Caco-2 (cell line): ENCODE data around the gene DNAJB14. TPM values are rescaled to one million over a fixed set of nuclear protein-coding genes. Genes with fewer than 3 reads are reported as not detected.
"Not testable (repeated sequence)": the region's sequence is repeated elsewhere in the genome, so short reads cannot be mapped to it uniquely, and the experiment has no call there.

Source experiments
- BruUV-seq: library from RNA; stranded (reverse); fragments of 400-500 nt; replicated peaks from 2 replicates; lab custom pipeline; 2021; lab: Mats Ljungman, UMichigan
- CTCF ChIA-PET: fragments of 300-600 bp; sonication (Branson Sonifier 250); formaldehyde crosslinking; loops from one replicate; lab custom pipeline; 2022; ENCODE audit warnings: antibody characterized with exemption; lab: Charles Lee
- POLR2A ChIA-PET: fragments of 300-600 bp; sonication (Branson Sonifier 250); formaldehyde crosslinking; loops from one replicate; lab custom pipeline; 2022; ENCODE audit warnings: antibody characterized with exemption; lab: Charles Lee
- DNase-seq, 2 experiments: peaks; one replicate each; pipeline versions ENCODE4 v3.0.0 to v3.0.0-alpha.2; 2020 to 2022
- H3K27me3 ChIP-seq: replicated peaks from 2 replicates; pipeline ENCODE4 v1.6.0; 2011; ENCODE audit warnings: low read length; ENCODE audit not compliant: control insufficient read depth, insufficient read depth
- H3K36me3 ChIP-seq: 2 replicates; pipeline ENCODE4 v1.5.1; 2011; ENCODE audit warnings: low read length; ENCODE audit not compliant: control insufficient read depth, insufficient read depth
- H3K4me1 ChIP-seq: fragments of 250-450 bp; sonication (Bioruptor Pico); 2 replicates; pipeline ENCODE4 v1.5.1; 2020; ENCODE audit warnings: mild to moderate bottlenecking
- H3K4me3 ChIP-seq: 2 replicates; pipeline ENCODE4 v1.5.1; 2011; ENCODE audit warnings: low read depth, mild to moderate bottlenecking, control low read depth, low read length
- H3K9me3 ChIP-seq: fragments of 250-450 bp; sonication (Bioruptor Pico); 2 replicates; pipeline ENCODE4 v1.5.1; 2020; ENCODE audit warnings: mild to moderate bottlenecking, moderate library complexity
- H3K27ac Mint-ChIP-seq: one replicate; pipeline ENCODE4 v1.8.0; 2022; ENCODE audit warnings: mixed read lengths; ENCODE audit not compliant: unreplicated experiment
- H3K27me3 Mint-ChIP-seq: one replicate; pipeline ENCODE4 v1.8.0; 2022; ENCODE audit warnings: mixed read lengths; ENCODE audit not compliant: insufficient read depth, unreplicated experiment
- H3K36me3 Mint-ChIP-seq: one replicate; pipeline ENCODE4 v1.8.0; 2022; ENCODE audit warnings: mild to moderate bottlenecking, mixed read lengths; ENCODE audit not compliant: insufficient read depth, unreplicated experiment
- H3K4me1 Mint-ChIP-seq: one replicate; pipeline ENCODE4 v1.8.0; 2022; ENCODE audit warnings: low read depth, mixed read lengths; ENCODE audit not compliant: unreplicated experiment
- H3K4me3 Mint-ChIP-seq: one replicate; pipeline ENCODE4 v1.8.0; 2022; ENCODE audit warnings: mild to moderate bottlenecking, moderate library complexity, mixed read lengths; ENCODE audit not compliant: unreplicated experiment
- H3K9me3 Mint-ChIP-seq: one replicate; pipeline ENCODE4 v1.8.0; 2022; ENCODE audit warnings: mixed read lengths; ENCODE audit not compliant: unreplicated experiment
- intact Hi-C: fragments of 100-400 bp; cut with micrococcal nuclease; formaldehyde crosslinking; loops from one replicate; pipeline ENCODE4 v1.10.0; 2022; ENCODE audit not compliant: unreplicated experiment
- total RNA-seq: library from RNA; stranded (reverse); gene quantifications from 2 replicates; pipeline ENCODE4 v1.2.3, GENCODE V29; 2022
- TF ChIP-seq, protein P1 (sequence below), 2 experiments: fragments of 200-600 bp in 1 of 2; IDR thresholded peaks; 1 replicate in 1 of 2; 2 replicates in 1 of 2; pipeline versions ENCODE4 v1.5.1 to v1.8.0; 2011 to 2022; ENCODE audit warnings: antibody characterized with exemption in 1 of 2, control low read depth in 1 of 2, inconsistent platforms in 1 of 2, low read depth in 1 of 2, low read length in 1 of 2, mild to moderate bottlenecking in 1 of 2, moderate library complexity in 1 of 2; ENCODE audit not compliant: insufficient read depth in 1 of 2, severe bottlenecking in 1 of 2, unreplicated experiment in 1 of 2

DNAJB14 gene
- total RNA-seq, 1 experiment from 2014 or later, result 37.3 TPM

DNA sequence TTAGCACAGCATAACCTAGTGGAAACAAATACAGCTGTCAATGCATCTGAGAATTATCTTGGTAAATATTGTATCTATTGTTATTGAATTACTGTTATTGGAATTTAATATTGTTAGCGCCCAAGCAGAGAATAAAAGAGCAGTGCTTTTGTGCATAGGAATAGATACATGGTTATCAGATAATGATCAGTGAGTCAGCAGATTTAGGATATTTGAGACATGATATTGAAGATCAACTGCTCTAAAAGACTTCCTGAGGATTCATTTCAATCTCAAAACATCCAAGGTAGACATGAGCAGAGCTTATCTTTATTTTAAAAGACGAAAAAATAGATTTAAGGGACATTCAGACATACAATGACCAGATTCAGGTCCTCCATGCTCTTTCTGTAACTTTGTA is 14.2 kb upstream of the DNAJB14 start:
- no peaks in the 10 kb centered on the region for H3K4me1 ChIP-seq
- intact Hi-C loops, result no loop called here
- peaks cover 10% of the 10 kb centered on the region for H3K9me3 Mint-ChIP-seq
- H3K4me3 ChIP-seq, result no peak overlapping the region
- H3K36me3 Mint-ChIP-seq, result no peaks in the 10 kb centered on the region
- H3K9me3 ChIP-seq, result no peaks in the 10 kb centered on the region
- no TSS peak for BruUV-seq
- ChIA-PET CTCF (no interaction called here), POLR2A (no interaction called here)
- H3K4me3 Mint-ChIP-seq, result no peak overlapping the region
- no peak overlapping the region for H3K27ac Mint-ChIP-seq
- DNase-seq, result no peak
- H3K36me3 ChIP-seq, result no peaks in the 10 kb centered on the region
- no peaks in the 10 kb centered on the region for H3K4me1 Mint-ChIP-seq
- H3K27me3 Mint-ChIP-seq, result peaks cover 6% of the 10 kb centered on the region
- no peaks in the 10 kb centered on the region for H3K27me3 ChIP-seq
- TF ChIP-seq, protein P1, sequence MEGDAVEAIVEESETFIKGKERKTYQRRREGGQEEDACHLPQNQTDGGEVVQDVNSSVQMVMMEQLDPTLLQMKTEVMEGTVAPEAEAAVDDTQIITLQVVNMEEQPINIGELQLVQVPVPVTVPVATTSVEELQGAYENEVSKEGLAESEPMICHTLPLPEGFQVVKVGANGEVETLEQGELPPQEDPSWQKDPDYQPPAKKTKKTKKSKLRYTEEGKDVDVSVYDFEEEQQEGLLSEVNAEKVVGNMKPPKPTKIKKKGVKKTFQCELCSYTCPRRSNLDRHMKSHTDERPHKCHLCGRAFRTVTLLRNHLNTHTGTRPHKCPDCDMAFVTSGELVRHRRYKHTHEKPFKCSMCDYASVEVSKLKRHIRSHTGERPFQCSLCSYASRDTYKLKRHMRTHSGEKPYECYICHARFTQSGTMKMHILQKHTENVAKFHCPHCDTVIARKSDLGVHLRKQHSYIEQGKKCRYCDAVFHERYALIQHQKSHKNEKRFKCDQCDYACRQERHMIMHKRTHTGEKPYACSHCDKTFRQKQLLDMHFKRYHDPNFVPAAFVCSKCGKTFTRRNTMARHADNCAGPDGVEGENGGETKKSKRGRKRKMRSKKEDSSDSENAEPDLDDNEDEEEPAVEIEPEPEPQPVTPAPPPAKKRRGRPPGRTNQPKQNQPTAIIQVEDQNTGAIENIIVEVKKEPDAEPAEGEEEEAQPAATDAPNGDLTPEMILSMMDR (IDR thresholded peaks at IDR 0.05; ENCODE audit: insufficient read depth in 1 of 2, low read depth in 1 of 2, low read length in 1 of 2, severe bottlenecking in 1 of 2, unreplicated experiment in 1 of 2), result no peak

DNA sequence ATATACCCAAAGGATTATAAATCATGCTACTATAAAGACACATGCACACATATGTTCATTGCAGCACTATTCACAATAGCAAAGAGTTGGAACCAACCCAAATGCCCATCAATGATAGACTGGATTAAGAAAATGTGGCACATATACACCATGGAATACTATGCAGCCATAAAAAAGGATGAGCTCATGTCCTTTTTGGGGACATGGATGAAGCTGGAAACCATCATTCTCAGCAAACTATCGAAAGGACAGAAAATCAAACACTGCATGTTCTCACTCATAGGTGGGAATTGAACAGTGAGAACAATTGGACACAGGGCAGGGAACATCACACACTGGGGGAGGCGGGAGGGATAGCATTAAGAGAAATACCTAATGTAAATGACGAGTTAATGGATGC is 11.8 kb upstream of the DNAJB14 start:
- intact Hi-C loops, H3K4me1 ChIP-seq, H3K36me3 ChIP-seq, H3K27me3 ChIP-seq, H3K27me3 Mint-ChIP-seq, H3K27ac Mint-ChIP-seq, CTCF ChIA-PET, H3K4me1 Mint-ChIP-seq, H3K4me3 ChIP-seq, BruUV-seq, H3K9me3 ChIP-seq, DNase-seq, POLR2A ChIA-PET, H3K36me3 Mint-ChIP-seq, H3K4me3 Mint-ChIP-seq: not testable (repeated sequence)
- H3K9me3 Mint-ChIP-seq, result peaks cover 10% of the 10 kb centered on the region

DNA sequence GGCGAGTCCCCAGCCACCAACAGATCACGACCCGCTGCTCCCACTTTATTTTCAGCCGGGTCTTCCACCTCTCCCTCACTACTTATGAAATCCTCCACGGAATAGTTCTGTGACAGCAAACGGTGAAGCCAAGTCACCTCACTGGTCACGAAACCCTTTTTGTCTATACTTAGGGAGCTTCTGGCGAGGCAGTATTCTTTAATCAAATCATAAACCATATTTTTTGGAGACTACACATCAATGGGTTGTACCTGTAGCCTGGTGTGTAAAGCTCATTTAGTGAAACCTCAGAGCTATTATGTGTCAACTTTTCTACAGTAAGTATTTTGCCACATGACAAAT is 4.5 kb upstream of the DNAJB14 start:
- intact Hi-C loops, result loop anchor here (1.0 kb wide), 1 partner anchor 388 kb away; no protein-coding TSS in a partner anchor
- H3K36me3 Mint-ChIP-seq, result peaks cover 24% of the 10 kb centered on the region
- H3K4me3 ChIP-seq, result peak overlapping the region; percentile 69
- peaks cover 16% of the 10 kb centered on the region; the same call in 1 of the 2 replicates for H3K4me1 ChIP-seq
- no peak overlapping the region for H3K27ac Mint-ChIP-seq
- ChIA-PET CTCF (interaction anchor here (1.2 kb wide), 1 partner anchor 57 kb away, joined by 3 read pairs; the partner anchor contains the start of gene LAMTOR3), POLR2A (interaction anchor here (0.5 to 1.4 kb wide), 6 partner anchors 39 to 223 kb away, joined by 3 to 7 read pairs (median 3); partner anchors contain the start of gene LAMTOR3)
- no peaks in the 10 kb centered on the region for H3K4me1 Mint-ChIP-seq
- H3K4me3 Mint-ChIP-seq, result no peak overlapping the region
- TSS peak; percentile 59 for BruUV-seq
- DNase-seq, result no peak
- H3K9me3 ChIP-seq, result no peaks in the 10 kb centered on the region
- no peaks in the 10 kb centered on the region for H3K36me3 ChIP-seq
- no peaks in the 10 kb centered on the region for H3K27me3 Mint-ChIP-seq
- H3K9me3 Mint-ChIP-seq, result no peaks in the 10 kb centered on the region
- H3K27me3 ChIP-seq, result no peaks in the 10 kb centered on the region
- TF ChIP-seq, protein P1 (IDR thresholded peaks at IDR 0.05; ENCODE audit: insufficient read depth in 1 of 2, low read depth in 1 of 2, low read length in 1 of 2, severe bottlenecking in 1 of 2, unreplicated experiment in 1 of 2), result no peak
